Measurements from ENCODE around the gene ROBO4. TPM values are rescaled to one million over a fixed set of nuclear protein-coding genes. Genes with fewer than 3 reads are reported as not detected.

ROBO4 gene
- total and polyA plus RNA-seq, 7 donors, result 5.4 to 17.5 (median 14.9) TPM

GRCh38 chr11:124930799-124931198 is 33.1 kb upstream of the ROBO4 start:
- Histone ChIP-seq H3K27me3 (ENCODE audit: insufficient read depth in 3 of 3, low read length in 2 of 3) (peaks cover 0 to 10% (median 0%) of the 10 kb centered on the region in 3 donors), H3K36me3 (ENCODE audit: insufficient read depth in 1 of 2, low read depth in 1 of 2) (no peaks in the 10 kb centered on the region), H3K4me1 (no peaks in the 10 kb centered on the region), H3K9me3 (no peaks in the 10 kb centered on the region), H3K27ac (no peak overlapping the region), H3K4me3 (no peak overlapping the region)
- 81 to 84% (median 84%) methylated on average over 3 of the region's 3 CpGs for WGBS, 3 donors
- TF ChIP-seq CTCF (IDR thresholded peaks at IDR 0.05), result no peak
- ATAC-seq (no peak), DNase-seq (no peak)
- intact Hi-C loops (cut with DNase I), result no loop called here

GRCh38 chr11:124928942-124929665 is 31.4 kb upstream of the ROBO4 start:
- Histone ChIP-seq H3K36me3 (ENCODE audit: insufficient read depth in 1 of 2, low read depth in 1 of 2) (no peaks in the 10 kb centered on the region), H3K27me3 (ENCODE audit: insufficient read depth in 3 of 3, low read length in 2 of 3) (peaks cover 0 to 6% (median 0%) of the 10 kb centered on the region in 3 donors), H3K4me3 (no peak overlapping the region), H3K9me3 (no peaks in the 10 kb centered on the region), H3K4me1 (no peaks in the 10 kb centered on the region), H3K27ac (no peak overlapping the region)
- no peak for TF ChIP-seq CTCF (IDR thresholded peaks at IDR 0.05)
- DNase-seq, result no peak
- intact Hi-C loops (cut with DNase I), result no loop called here
- no peak for ATAC-seq
- WGBS, 3 donors, result 26 to 39% (median 30%) methylated on average over 4 of the region's 4 CpGs

DNA sequence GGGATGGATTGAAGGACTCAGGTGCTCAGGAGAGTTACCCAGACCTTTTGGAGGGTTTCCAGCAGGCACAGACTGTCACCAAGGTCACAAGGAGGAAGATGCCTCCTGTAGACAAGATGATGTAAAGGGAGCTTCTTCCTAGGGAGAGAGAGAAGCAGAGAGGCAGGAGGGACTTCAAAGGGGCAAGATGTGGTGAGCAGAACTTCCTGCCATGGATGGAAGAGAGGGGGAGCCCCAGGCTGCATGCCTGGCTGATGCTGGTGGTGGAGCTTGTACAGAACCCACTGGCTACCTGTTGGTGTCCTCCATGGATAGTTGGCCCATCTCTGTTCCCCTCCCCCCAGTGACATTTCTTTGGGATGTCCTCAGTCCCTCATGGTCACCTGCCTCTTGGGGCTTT is 25.6 kb upstream of the ROBO4 start:
- DNase-seq (no peak), ATAC-seq (no peak)
- intact Hi-C loops (cut with DNase I), result no loop called here
- Histone ChIP-seq H3K27ac (no peak overlapping the region), H3K36me3 (ENCODE audit: insufficient read depth in 1 of 2, low read depth in 1 of 2) (no peaks in the 10 kb centered on the region), H3K9me3 (no peaks in the 10 kb centered on the region), H3K27me3 (ENCODE audit: insufficient read depth in 3 of 3, low read length in 2 of 3) (peaks cover 0 to 28% (median 2%) of the 10 kb centered on the region in 3 donors), H3K4me1 (no peaks in the 10 kb centered on the region), H3K4me3 (no peak overlapping the region)
- no peak for TF ChIP-seq CTCF (IDR thresholded peaks at IDR 0.05)

DNA sequence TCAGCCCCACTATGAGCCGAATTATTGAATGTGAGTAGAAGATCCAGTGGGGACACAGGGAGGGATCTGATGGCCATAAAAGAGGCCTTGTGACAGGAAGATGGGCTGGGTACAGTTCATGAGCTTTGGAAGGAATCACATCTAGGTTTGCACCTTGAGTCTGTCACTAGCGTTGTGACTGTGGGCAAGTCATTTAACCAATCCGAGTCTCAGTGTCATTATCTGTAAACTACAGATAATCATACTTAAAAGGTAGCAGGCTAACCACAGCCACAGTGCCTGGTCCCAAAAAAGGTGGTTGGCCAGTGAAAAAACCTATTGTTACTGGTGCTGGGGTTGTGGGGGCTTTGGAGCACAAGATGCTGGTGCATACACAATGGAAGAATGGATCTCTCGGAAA is 25.2 kb upstream of the ROBO4 start:
- no peak for TF ChIP-seq CTCF (IDR thresholded peaks at IDR 0.05)
- Histone ChIP-seq H3K27me3 (ENCODE audit: insufficient read depth in 3 of 3, low read length in 2 of 3) (peaks cover 0 to 28% (median 2%) of the 10 kb centered on the region in 3 donors), H3K4me3 (no peak overlapping the region), H3K4me1 (no peaks in the 10 kb centered on the region), H3K27ac (no peak overlapping the region), H3K9me3 (no peaks in the 10 kb centered on the region), H3K36me3 (ENCODE audit: insufficient read depth in 1 of 2, low read depth in 1 of 2) (no peaks in the 10 kb centered on the region)
- intact Hi-C loops (cut with DNase I), result no loop called here
- DNase-seq (no peak), ATAC-seq (no peak)
- 87 to 93% (median 93%) methylated on average over 4 of the region's 4 CpGs for WGBS, 3 donors

Measured in psoas muscle (tissue), 8 donors.